K562 treated with DMSO at 1 percent for 12 hours (cell line): ENCODE measurements around the gene ACYP1. TPM values are rescaled to one million over a fixed set of nuclear protein-coding genes. Genes with fewer than 3 reads are reported as not detected.

Experiments
- total RNA-seq: library from RNA; unstranded; fragments of 300-600 nt; gene quantifications from 2 replicates; pipeline ENCODE4 v1.2.3, GENCODE V29; 2022; ENCODE audit not compliant: insufficient read depth

ACYP1 gene
- total RNA-seq, result 26.2 and 30.9 TPM in 2 replicates

GRCh38 chr14:75063491-75064204 lies at the start of gene ACYP1:
Gene ACYP1 (minus strand): TSS chr14:75064024. CDS start chr14:75063553, 471 bp downstream.

DNA sequence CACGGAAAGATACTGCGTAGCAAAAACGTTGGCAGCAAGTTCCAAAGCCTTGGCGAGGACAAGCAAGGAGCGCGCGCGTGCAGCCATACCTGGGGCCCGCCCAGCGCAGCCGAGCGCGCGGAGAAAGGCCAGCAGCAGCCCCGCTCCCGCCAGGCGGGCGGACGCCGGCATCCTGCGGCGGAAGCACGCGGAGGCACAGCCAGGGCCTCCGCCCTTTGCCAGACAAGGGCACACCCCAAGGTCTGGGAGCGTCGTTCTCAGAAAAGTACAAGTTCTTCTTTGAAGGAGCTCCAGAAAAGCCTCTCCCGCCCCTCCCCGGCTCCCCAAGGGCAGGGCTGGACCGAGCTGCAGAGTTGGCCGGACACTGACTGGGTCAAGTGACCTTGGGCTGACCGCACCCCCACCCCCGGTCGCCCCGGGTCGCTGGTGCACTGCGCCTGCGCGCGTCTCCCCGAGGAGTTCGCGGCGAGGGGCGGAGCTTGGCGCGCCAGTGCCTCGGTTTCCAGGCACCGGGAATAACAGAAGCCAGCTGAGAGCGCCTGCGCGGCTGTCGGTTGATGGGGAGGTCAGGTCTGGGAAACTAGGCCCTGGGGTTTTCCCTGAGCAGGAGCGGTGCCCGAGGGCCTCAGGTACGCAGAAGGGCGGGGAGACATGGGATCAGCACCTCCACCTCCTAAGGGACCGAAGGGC lies 5.4 kb upstream of the ACYP1 start, which contains the start of gene ZC2HC1C:
ZC2HC1C (plus strand) TSS at position 521 of the 690 bp plus-strand sequence. CDS start 933 bp downstream, outside the sequence.

GRCh38 chr14:75050852-75051555 lies 12.8 kb downstream of the ACYP1 start, which contains the start of gene MLH3:
Gene MLH3 (minus strand): TSS chr14:75051467. CDS start chr14:75049655, 1,812 bp downstream.

Other genes starting within 250 kb of the ACYP1 start
- 0.23 TPM in 1 of 2 replicates, not detected in the other for gene PROX2, start 187.9 kb downstream of the ACYP1 start, total RNA-seq
- 28.5 and 52.3 TPM in 2 replicates for gene DLST, start 182.1 kb downstream of the ACYP1 start, total RNA-seq
- gene RPS6KL1, start 140.8 kb downstream of the ACYP1 start, total RNA-seq, result 4.3 and 5.7 TPM in 2 replicates
- gene PGF, start 108.4 kb downstream of the ACYP1 start, total RNA-seq, result 1.6 and 1.7 TPM in 2 replicates
- gene EIF2B2, start 61.1 kb downstream of the ACYP1 start, total RNA-seq, result 19.0 and 23.0 TPM in 2 replicates
- gene MLH3, start 12.6 kb downstream of the ACYP1 start, total RNA-seq, result 1.6 and 3.4 TPM in 2 replicates
- 6.2 and 7.9 TPM in 2 replicates for gene ZC2HC1C, start 5.6 kb upstream of the ACYP1 start, total RNA-seq
- gene NEK9, start 63.0 kb upstream of the ACYP1 start, total RNA-seq, result 10.9 and 37.6 TPM in 2 replicates
- 34.6 and 82.3 TPM in 2 replicates for gene TMED10, start 112.6 kb upstream of the ACYP1 start, total RNA-seq
- 6.6 and 7.1 TPM in 2 replicates for gene FOS, start 214.8 kb upstream of the ACYP1 start, total RNA-seq